Osteoblast (primary cell): Measurements from ENCODE around the gene RNLS. TPM values are rescaled to one million over a fixed set of nuclear protein-coding genes. Genes with fewer than 3 reads are reported as not detected.

Source experiments
- DNase-seq: peaks from one replicate; pipeline ENCODE4 v3.0.0; 2011; ENCODE audit warnings: low spot score, mixed read lengths; ENCODE audit not compliant: insufficient read length; ENCODE audit errors: missing footprints
- H2AFZ ChIP-seq: 2 replicates; pipeline ENCODE4 v1.6.0; 2011; ENCODE audit warnings: mild to moderate bottlenecking, low read length
- H3K27ac ChIP-seq: 2 replicates; pipeline ENCODE4 v1.5.1; 2011; ENCODE audit warnings: mild to moderate bottlenecking, low read depth, low read length, moderate library complexity
- H3K27me3 ChIP-seq: 2 replicates; pipeline ENCODE4 v1.6.0; 2012; ENCODE audit warnings: mild to moderate bottlenecking, control low read depth, inconsistent platforms, low read length, moderate library complexity; ENCODE audit not compliant: insufficient read depth
- H3K36me3 ChIP-seq: 2 replicates; pipeline ENCODE4 v1.5.1; 2011; ENCODE audit warnings: mild to moderate bottlenecking, low read length, control low read depth, moderate library complexity; ENCODE audit not compliant: insufficient read depth
- H3K4me1 ChIP-seq: 2 replicates; pipeline ENCODE4 v1.5.1; 2011; ENCODE audit warnings: mild to moderate bottlenecking, low read length, control low read depth, moderate library complexity; ENCODE audit not compliant: insufficient read depth
- H3K4me2 ChIP-seq: 2 replicates; pipeline ENCODE4 v1.6.0; 2011; ENCODE audit warnings: mild to moderate bottlenecking, low read length; ENCODE audit not compliant: insufficient read depth
- H3K4me3 ChIP-seq: fragments of 200-600 bp; sonication (generic); 3 replicates; pipeline ENCODE4 v1.5.1; 2012; ENCODE audit warnings: mild to moderate bottlenecking, low read length, inconsistent platforms; ENCODE audit not compliant: insufficient read depth
- H3K79me2 ChIP-seq: 2 replicates; pipeline ENCODE4 v1.6.0; 2012; ENCODE audit warnings: mild to moderate bottlenecking, low read length, control low read depth, inconsistent platforms; ENCODE audit not compliant: insufficient read depth
- H3K9me3 ChIP-seq: 2 replicates; pipeline ENCODE4 v1.5.1; 2011; ENCODE audit warnings: low read depth, low read length, control low read depth
- H4K20me1 ChIP-seq: 2 replicates; pipeline ENCODE4 v1.6.0; 2012; ENCODE audit warnings: mild to moderate bottlenecking, low read length, control low read depth; ENCODE audit not compliant: insufficient read depth
- small RNA-seq: library from RNA; depleted of rRNA; stranded (forward); fragments of <200 nt; gene quantifications from one replicate; pipeline ENCODE3, GENCODE V24; 2012
- total RNA-seq: library from RNA; depleted of rRNA; stranded (reverse); fragments of >200 nt; gene quantifications from 2 replicates; pipeline ENCODE4 v1.2.3, GENCODE V29; 2012
- TF ChIP-seq, protein P1 (sequence below): IDR thresholded peaks from 2 replicates; pipeline ENCODE4 v1.5.1; 2011; ENCODE audit warnings: mild to moderate bottlenecking, low read depth, low read length, moderate library complexity; ENCODE audit errors: extremely low read depth

The RNLS gene
- total RNA-seq, 1 donor = 22.4 TPM

DNA sequence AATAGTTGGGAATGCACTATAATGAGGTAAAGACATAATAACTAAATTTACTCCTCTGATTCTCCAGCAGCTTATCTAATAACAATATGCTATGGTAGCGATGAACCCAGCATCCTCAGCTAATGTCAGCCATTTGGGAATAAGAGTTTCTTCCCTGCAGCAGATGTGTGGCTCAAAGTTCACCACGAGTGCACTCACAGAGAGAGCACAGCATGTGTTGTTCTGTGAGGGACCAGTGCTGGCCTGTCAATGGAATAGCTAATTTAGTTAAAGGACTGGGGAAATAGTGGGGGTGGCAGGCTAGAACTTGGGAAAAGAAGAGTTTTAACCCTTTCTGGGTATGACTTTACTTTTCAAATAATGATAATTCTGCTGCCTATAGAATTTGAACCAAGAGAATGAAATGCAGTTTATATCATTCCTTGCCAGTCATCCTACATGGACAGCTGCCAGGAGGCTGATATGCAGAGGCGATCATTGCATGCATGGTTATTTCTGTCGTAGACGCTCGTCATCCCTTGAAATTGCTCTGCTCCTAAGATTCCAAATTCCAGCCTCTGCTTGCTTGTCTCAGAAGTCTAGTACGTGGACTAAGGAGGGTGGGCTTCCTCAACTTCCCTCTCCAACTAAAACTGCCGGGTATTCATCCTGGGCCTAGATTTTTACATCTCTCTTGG is 355.6 kb downstream of the RNLS start:
- Histone ChIP-seq H3K4me1 (peaks cover 11% of the 10 kb centered on the region), H3K36me3 (no peaks in the 10 kb centered on the region), H2AFZ (peak overlapping the region; percentile 42), H3K27ac (peak overlapping the region; percentile 78), H3K4me3 (no peak overlapping the region), H3K9me3 (no peaks in the 10 kb centered on the region), H3K4me2 (peak overlapping the region; percentile 9), H4K20me1 (no peaks in the 10 kb centered on the region), H3K27me3 (no peaks in the 10 kb centered on the region), H3K79me2 (no peaks in the 10 kb centered on the region)
- DNase-seq = peak; percentile 47
- TF ChIP-seq, protein P1, sequence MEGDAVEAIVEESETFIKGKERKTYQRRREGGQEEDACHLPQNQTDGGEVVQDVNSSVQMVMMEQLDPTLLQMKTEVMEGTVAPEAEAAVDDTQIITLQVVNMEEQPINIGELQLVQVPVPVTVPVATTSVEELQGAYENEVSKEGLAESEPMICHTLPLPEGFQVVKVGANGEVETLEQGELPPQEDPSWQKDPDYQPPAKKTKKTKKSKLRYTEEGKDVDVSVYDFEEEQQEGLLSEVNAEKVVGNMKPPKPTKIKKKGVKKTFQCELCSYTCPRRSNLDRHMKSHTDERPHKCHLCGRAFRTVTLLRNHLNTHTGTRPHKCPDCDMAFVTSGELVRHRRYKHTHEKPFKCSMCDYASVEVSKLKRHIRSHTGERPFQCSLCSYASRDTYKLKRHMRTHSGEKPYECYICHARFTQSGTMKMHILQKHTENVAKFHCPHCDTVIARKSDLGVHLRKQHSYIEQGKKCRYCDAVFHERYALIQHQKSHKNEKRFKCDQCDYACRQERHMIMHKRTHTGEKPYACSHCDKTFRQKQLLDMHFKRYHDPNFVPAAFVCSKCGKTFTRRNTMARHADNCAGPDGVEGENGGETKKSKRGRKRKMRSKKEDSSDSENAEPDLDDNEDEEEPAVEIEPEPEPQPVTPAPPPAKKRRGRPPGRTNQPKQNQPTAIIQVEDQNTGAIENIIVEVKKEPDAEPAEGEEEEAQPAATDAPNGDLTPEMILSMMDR = no peak

DNA sequence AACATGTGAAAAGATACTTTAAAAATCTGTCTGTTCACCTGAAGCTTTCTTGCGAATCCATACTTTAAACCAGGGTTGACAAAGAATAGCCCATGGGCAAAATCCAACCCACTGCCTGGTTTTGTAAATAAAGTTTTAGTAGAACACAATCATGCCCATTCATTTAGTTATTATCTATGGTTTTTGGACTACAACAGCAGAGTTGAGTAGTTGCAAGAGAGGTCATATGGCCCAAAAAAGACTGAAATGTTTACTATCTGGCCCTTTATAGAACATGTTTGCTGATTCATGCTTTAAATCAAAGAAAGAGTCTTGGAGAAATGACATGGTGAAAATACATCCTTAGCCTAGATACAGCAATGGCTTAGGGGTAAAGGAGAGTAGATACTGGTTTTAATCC is 356.2 kb downstream of the RNLS start:
- H2AFZ ChIP-seq = peak overlapping the region; percentile 2
- no peak for DNase-seq
- no peak overlapping the region for H3K4me3 ChIP-seq
- H3K27me3 ChIP-seq = no peaks in the 10 kb centered on the region
- H3K4me1 ChIP-seq = peaks cover 11% of the 10 kb centered on the region
- H4K20me1 ChIP-seq = no peaks in the 10 kb centered on the region
- H3K36me3 ChIP-seq = no peaks in the 10 kb centered on the region
- no peaks in the 10 kb centered on the region for H3K9me3 ChIP-seq
- no peak overlapping the region for H3K4me2 ChIP-seq
- TF ChIP-seq, protein P1 = no peak
- peak overlapping the region; percentile 78 for H3K27ac ChIP-seq
- no peaks in the 10 kb centered on the region for H3K79me2 ChIP-seq

DNA sequence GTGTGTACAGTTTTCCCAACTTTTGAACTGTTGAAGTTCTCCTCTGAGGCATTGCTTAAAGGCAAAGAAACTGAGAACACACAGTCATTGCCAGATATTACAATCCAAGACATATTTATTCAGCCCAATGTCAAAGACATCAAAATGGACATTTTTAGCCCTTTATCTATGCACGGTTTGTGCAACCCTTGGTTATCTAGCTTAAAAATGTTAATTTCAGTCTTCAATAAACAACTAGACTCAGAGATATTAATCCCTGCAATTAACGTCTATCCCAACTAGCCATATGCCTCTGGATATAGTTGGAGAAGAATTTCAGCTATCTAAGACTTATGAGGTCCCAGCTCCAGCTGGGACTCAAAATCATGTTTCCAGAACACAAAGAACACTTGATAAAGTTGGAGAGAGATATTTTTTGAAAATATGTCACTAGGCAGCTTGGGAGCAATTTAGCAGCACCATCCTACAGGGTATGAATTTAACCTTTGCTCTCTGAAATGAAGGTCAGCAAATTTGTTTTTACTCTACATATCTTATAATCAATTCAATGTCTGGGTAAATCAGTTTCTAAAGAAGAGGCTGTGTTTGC is 357.0 kb downstream of the RNLS start:
- Histone ChIP-seq H3K9me3 (no peaks in the 10 kb centered on the region), H3K4me1 (peaks cover 11% of the 10 kb centered on the region), H2AFZ (no peak overlapping the region), H4K20me1 (no peaks in the 10 kb centered on the region), H3K27ac (no peak overlapping the region), H3K36me3 (no peaks in the 10 kb centered on the region), H3K79me2 (no peaks in the 10 kb centered on the region), H3K27me3 (no peaks in the 10 kb centered on the region), H3K4me3 (no peak overlapping the region), H3K4me2 (no peak overlapping the region)
- DNase-seq = no peak
- TF ChIP-seq, protein P1 = no peak

Small RNA genes lying within 50 kb of the gene (small RNA-seq; reads per million reads assigned to genes)
- gene AL353149.1 (not detected), gene RF00019 (not detected)

Other genes with a start within 250 kb of the RNLS start
- under 0.01 TPM in 2 replicates for gene LIPJ, start 3.4 kb upstream of the RNLS start, total RNA-seq
- gene LIPF, start 81.1 kb upstream of the RNLS start, total RNA-seq = not detected in 2 replicates
- gene LIPK, start 122.9 kb upstream of the RNLS start, total RNA-seq = not detected in 2 replicates
- not detected in 2 replicates for gene LIPN, start 176.7 kb upstream of the RNLS start, total RNA-seq
- not detected in 2 replicates for gene LIPM, start 219.4 kb upstream of the RNLS start, total RNA-seq